ENCODE measurements around the gene TMC5. TPM values are rescaled to one million over a fixed set of nuclear protein-coding genes. Genes with fewer than 3 reads are reported as not detected.

The TMC5 gene
- total and polyA plus RNA-seq, 9 donors, result 0.35 to 5.5 (median 0.83) TPM; not detected in 2

- WGBS, 3 donors, result 79 to 81% (median 79%) methylated on average over 5 of the region's 5 CpGs
- no peak for TF ChIP-seq CTCF (IDR thresholded peaks at IDR 0.05)
- no peak for TF ChIP-seq POLR2A (IDR thresholded peaks at IDR 0.05)
- TF ChIP-seq EP300 (IDR thresholded peaks at IDR 0.05), result no peak
- no peaks in the 10 kb centered on the region for H3K4me1 ChIP-seq (ENCODE audit: insufficient read depth)
- H3K9me3 ChIP-seq, result no peaks in the 10 kb centered on the region
- no peaks in the 10 kb centered on the region for H3K36me3 ChIP-seq
- H3K27ac ChIP-seq, result no peak overlapping the region
- DNase-seq, result no peak
- intact Hi-C loops (cut with DNase I), result no loop called here
- H3K27me3 ChIP-seq, result no peaks in the 10 kb centered on the region
- no peak overlapping the region for H3K4me3 ChIP-seq
Observed at GRCh38 chr16:19499006-19499405, 81.3 kb downstream of the TMC5 start.

- H3K4me1 ChIP-seq (ENCODE audit: insufficient read depth), result no peaks in the 10 kb centered on the region
- H3K27me3 ChIP-seq, result no peaks in the 10 kb centered on the region
- 73 to 93% (median 90%) methylated on average over 3 of the region's 3 CpGs for WGBS, 3 donors
- no peaks in the 10 kb centered on the region for H3K36me3 ChIP-seq
- H3K27ac ChIP-seq, result no peak overlapping the region
- DNase-seq, result no peak
- intact Hi-C loops (cut with DNase I), result no loop called here
- H3K4me3 ChIP-seq, result no peak overlapping the region
- TF ChIP-seq CTCF (IDR thresholded peaks at IDR 0.05) (no peak), POLR2A (IDR thresholded peaks at IDR 0.05) (no peak), EP300 (IDR thresholded peaks at IDR 0.05) (no peak)
- no peaks in the 10 kb centered on the region for H3K9me3 ChIP-seq
Observed at GRCh38 chr16:19499481-19499880, 81.8 kb downstream of the TMC5 start.

GRCh38 chr16:19502395-19503131 is 84.9 kb downstream of the TMC5 start:
- DNase-seq, result peak; percentile 34 to 73 (median 63)
- peak; percentile 32 to 41 (median 34) for TF ChIP-seq CTCF (IDR thresholded peaks at IDR 0.05)
- no peak for TF ChIP-seq POLR2A (IDR thresholded peaks at IDR 0.05)
- no peak for TF ChIP-seq EP300 (IDR thresholded peaks at IDR 0.05)
- H3K27ac ChIP-seq, result no peak overlapping the region
- no peaks in the 10 kb centered on the region for H3K27me3 ChIP-seq
- no peaks in the 10 kb centered on the region for H3K36me3 ChIP-seq
- no peaks in the 10 kb centered on the region for H3K9me3 ChIP-seq
- no peaks in the 10 kb centered on the region for H3K4me1 ChIP-seq (ENCODE audit: insufficient read depth)
- H3K4me3 ChIP-seq, result no peak overlapping the region
- intact Hi-C loops (cut with DNase I), result loop anchor here in 3 of 4 donors (2.0 to 10.0 kb wide), 3 partner anchors 44 to 418 kb away; no protein-coding TSS in a partner anchor
- 91 to 94% (median 92%) methylated on average over 3 of the region's 3 CpGs for WGBS, 3 donors

GRCh38 chr16:19503461-19504075 is 85.9 kb downstream of the TMC5 start:
- Histone ChIP-seq H3K4me3 (no peak overlapping the region), H3K4me1 (ENCODE audit: insufficient read depth) (no peaks in the 10 kb centered on the region), H3K36me3 (no peaks in the 10 kb centered on the region), H3K27me3 (no peaks in the 10 kb centered on the region), H3K9me3 (no peaks in the 10 kb centered on the region), H3K27ac (no peak overlapping the region)
- 90 to 97% (median 91%) methylated on average over 5 of the region's 5 CpGs for WGBS, 3 donors
- no peak for TF ChIP-seq POLR2A (IDR thresholded peaks at IDR 0.05)
- TF ChIP-seq EP300 (IDR thresholded peaks at IDR 0.05), result no peak
- no peak for TF ChIP-seq CTCF (IDR thresholded peaks at IDR 0.05)
- no peak for DNase-seq
- intact Hi-C loops (cut with DNase I), result loop anchor here in 3 of 4 donors (2.0 to 10.0 kb wide), 3 partner anchors 43 to 419 kb away; no protein-coding TSS in a partner anchor
